ENCODE measurements around the gene TBC1D9B.

The TBC1D9B gene

GRCh38 chr5:179923436-179923835 lies 15.7 kb upstream of the TBC1D9B start:
- H3K36me3 ChIP-seq = no peaks in the 10 kb centered on the region
- H3K9me3 ChIP-seq = peaks cover 10% of the 10 kb centered on the region
- no peak overlapping the region for H3K4me3 ChIP-seq
- peak overlapping the region; percentile 3; the same call in 1 of the 2 replicates for H3K27ac ChIP-seq
- no peak for TF ChIP-seq Cebpa-rat (IDR thresholded peaks at IDR 0.05)
- peaks cover 44% of the 10 kb centered on the region for H3K4me1 ChIP-seq
- no peaks in the 10 kb centered on the region for H4K20me1 ChIP-seq
- H3K27me3 ChIP-seq = no peaks in the 10 kb centered on the region
- peak overlapping the region; percentile 41 for H3K4me2 ChIP-seq
- H3K9ac ChIP-seq = no peak overlapping the region

GRCh38 chr5:179920175-179920574 lies 12.5 kb upstream of the TBC1D9B start:
- H3K4me3 ChIP-seq = no peak overlapping the region

GRCh38 chr5:179919487-179920060 lies 11.9 kb upstream of the TBC1D9B start:
- H3K27ac ChIP-seq = peak overlapping the region; percentile 47
- peak overlapping the region; percentile 21; the same call in 1 of the 2 replicates for H3K9ac ChIP-seq
- H3K36me3 ChIP-seq = no peaks in the 10 kb centered on the region
- peak overlapping the region; percentile 79 for H3K4me2 ChIP-seq
- peaks cover 10% of the 10 kb centered on the region for H3K9me3 ChIP-seq
- H4K20me1 ChIP-seq = no peaks in the 10 kb centered on the region
- no peak for TF ChIP-seq Cebpa-rat (IDR thresholded peaks at IDR 0.05)
- no peak overlapping the region for H3K4me3 ChIP-seq
- no peaks in the 10 kb centered on the region for H3K27me3 ChIP-seq
- H3K4me1 ChIP-seq = peaks cover 82% of the 10 kb centered on the region

More at GRCh38 chr5:179920175-179920574, 12.5 kb upstream of the TBC1D9B start:
- Histone ChIP-seq H3K27ac (peak overlapping the region; percentile 47), H3K27me3 (no peaks in the 10 kb centered on the region), H4K20me1 (no peaks in the 10 kb centered on the region), H3K36me3 (no peaks in the 10 kb centered on the region), H3K4me1 (peaks cover 76% of the 10 kb centered on the region), H3K4me2 (peak overlapping the region; percentile 79), H3K9ac (peak overlapping the region; percentile 21; the same call in 1 of the 2 replicates), H3K9me3 (peaks cover 10% of the 10 kb centered on the region)
- TF ChIP-seq Cebpa-rat (IDR thresholded peaks at IDR 0.05) = no peak

- no peak for TF ChIP-seq Cebpa-rat (IDR thresholded peaks at IDR 0.05)
Observed at GRCh38 chr5:179918742-179919486, 11.2 kb upstream of the TBC1D9B start.

GRCh38 chr5:179916523-179916922 lies 8.8 kb upstream of the TBC1D9B start:
- H3K4me2 ChIP-seq = peak overlapping the region; percentile 87
- TF ChIP-seq Cebpa-rat (IDR thresholded peaks at IDR 0.05) = no peak
- H3K27ac ChIP-seq = peak overlapping the region; percentile 66
- peak overlapping the region; percentile 40; the same call in 1 of the 2 replicates for H3K9ac ChIP-seq
- peaks cover 88% of the 10 kb centered on the region for H3K4me1 ChIP-seq
- no peak overlapping the region for H3K4me3 ChIP-seq
- no peaks in the 10 kb centered on the region for H3K36me3 ChIP-seq
- H3K9me3 ChIP-seq = no peaks in the 10 kb centered on the region
- H4K20me1 ChIP-seq = no peaks in the 10 kb centered on the region
- H3K27me3 ChIP-seq = no peaks in the 10 kb centered on the region

More at GRCh38 chr5:179918742-179919486, 11.2 kb upstream of the TBC1D9B start:
- H3K9ac ChIP-seq = no peak overlapping the region
- H3K4me3 ChIP-seq = no peak overlapping the region
- peaks cover 10% of the 10 kb centered on the region for H3K9me3 ChIP-seq
- no peaks in the 10 kb centered on the region for H3K27me3 ChIP-seq
- H3K4me1 ChIP-seq = peaks cover 89% of the 10 kb centered on the region
- peak overlapping the region; percentile 47 for H3K27ac ChIP-seq
- H3K4me2 ChIP-seq = peak overlapping the region; percentile 79
- H3K36me3 ChIP-seq = no peaks in the 10 kb centered on the region
- no peaks in the 10 kb centered on the region for H4K20me1 ChIP-seq

- peaks cover 78% of the 10 kb centered on the region for H3K4me1 ChIP-seq
- no peak overlapping the region for H3K9ac ChIP-seq
- no peak overlapping the region for H3K4me3 ChIP-seq
- peak overlapping the region; percentile 87 for H3K4me2 ChIP-seq
- no peaks in the 10 kb centered on the region for H3K9me3 ChIP-seq
- no peak for TF ChIP-seq Cebpa-rat (IDR thresholded peaks at IDR 0.05)
- H3K27ac ChIP-seq = no peak overlapping the region
- no peaks in the 10 kb centered on the region for H3K36me3 ChIP-seq
- H4K20me1 ChIP-seq = no peaks in the 10 kb centered on the region
- H3K27me3 ChIP-seq = no peaks in the 10 kb centered on the region
Observed at GRCh38 chr5:179915406-179915935, 7.8 kb upstream of the TBC1D9B start.

GRCh38 chr5:179914032-179914755 lies 6.5 kb upstream of the TBC1D9B start:
- no peak overlapping the region for H3K27ac ChIP-seq
- peak overlapping the region; percentile 37 for H3K4me2 ChIP-seq
- no peaks in the 10 kb centered on the region for H3K9me3 ChIP-seq
- no peak overlapping the region for H3K9ac ChIP-seq
- H3K36me3 ChIP-seq = no peaks in the 10 kb centered on the region
- H4K20me1 ChIP-seq = no peaks in the 10 kb centered on the region
- peaks cover 66% of the 10 kb centered on the region for H3K4me1 ChIP-seq
- no peak overlapping the region for H3K4me3 ChIP-seq
- H3K27me3 ChIP-seq = no peaks in the 10 kb centered on the region
- no peak for TF ChIP-seq Cebpa-rat (IDR thresholded peaks at IDR 0.05)

- no peaks in the 10 kb centered on the region for H3K27me3 ChIP-seq
- H4K20me1 ChIP-seq = no peaks in the 10 kb centered on the region
- H3K4me2 ChIP-seq = peak overlapping the region; percentile 37
- H3K36me3 ChIP-seq = no peaks in the 10 kb centered on the region
- H3K9ac ChIP-seq = no peak overlapping the region
- TF ChIP-seq Cebpa-rat (IDR thresholded peaks at IDR 0.05) = no peak
- no peaks in the 10 kb centered on the region for H3K9me3 ChIP-seq
- H3K4me1 ChIP-seq = peaks cover 61% of the 10 kb centered on the region
- H3K27ac ChIP-seq = no peak overlapping the region
- no peak overlapping the region for H3K4me3 ChIP-seq
Observed at GRCh38 chr5:179913461-179913860, 5.8 kb upstream of the TBC1D9B start.

GRCh38 chr5:179912951-179913350 lies 5.3 kb upstream of the TBC1D9B start:
- Histone ChIP-seq H3K4me3 (no peak overlapping the region), H3K9ac (no peak overlapping the region), H4K20me1 (no peaks in the 10 kb centered on the region), H3K27me3 (no peaks in the 10 kb centered on the region), H3K36me3 (no peaks in the 10 kb centered on the region), H3K9me3 (no peaks in the 10 kb centered on the region), H3K27ac (no peak overlapping the region), H3K4me1 (peaks cover 61% of the 10 kb centered on the region), H3K4me2 (peak overlapping the region; percentile 37)
- TF ChIP-seq Cebpa-rat (IDR thresholded peaks at IDR 0.05) = no peak
